NCI-H345 (cell line): Measurements from ENCODE around the gene PDHA1.
A peak's percentile ranks its signal among the peaks of the same experiment; 100 is the strongest.

Source experiments
- DNase-seq: peaks from one replicate; lab custom pipeline; 2025; lab: John Stamatoyannopoulos, UW

The PDHA1 gene

DNA sequence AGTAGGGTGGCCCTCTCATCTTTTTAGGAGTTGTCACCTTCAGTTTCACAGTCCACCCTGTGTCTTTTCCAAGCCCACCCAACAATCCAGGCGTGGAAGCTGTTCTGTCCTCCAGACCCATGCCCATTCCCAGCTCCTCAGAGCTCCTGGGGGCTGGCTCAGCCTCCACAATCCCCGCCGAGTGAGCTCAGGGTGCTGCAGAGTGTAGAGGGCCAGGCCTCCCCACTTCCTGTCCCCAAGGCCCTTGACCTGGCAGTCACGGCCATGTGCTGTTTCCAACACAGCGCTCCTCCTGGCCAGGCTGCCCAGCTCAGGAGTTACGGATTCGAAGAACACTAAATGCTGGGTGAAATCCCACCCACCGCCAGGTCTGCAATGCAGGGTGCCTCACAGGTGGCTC is 31.8 kb downstream of the PDHA1 start:
- no peak for DNase-seq

DNA sequence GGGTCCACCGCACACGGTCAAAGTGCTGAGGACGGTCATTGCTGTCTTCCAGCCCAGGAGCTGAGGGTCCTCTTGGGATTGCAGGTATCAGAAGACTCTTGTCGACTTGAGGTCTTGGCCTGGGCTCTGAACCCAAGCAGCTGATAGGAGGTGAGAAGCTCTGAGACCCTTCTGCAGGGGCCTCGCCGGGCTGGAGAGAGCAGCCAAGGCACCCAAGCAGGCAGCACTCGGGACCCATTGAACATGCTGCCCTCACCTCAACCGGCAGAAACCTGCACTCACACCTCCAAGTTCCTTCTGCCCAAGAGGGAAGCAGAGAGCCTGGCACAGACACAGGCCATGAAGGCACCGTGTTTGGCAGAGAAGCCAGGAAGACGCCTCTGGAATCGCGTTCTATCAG is 34.1 kb downstream of the PDHA1 start:
- no peak for DNase-seq

DNA sequence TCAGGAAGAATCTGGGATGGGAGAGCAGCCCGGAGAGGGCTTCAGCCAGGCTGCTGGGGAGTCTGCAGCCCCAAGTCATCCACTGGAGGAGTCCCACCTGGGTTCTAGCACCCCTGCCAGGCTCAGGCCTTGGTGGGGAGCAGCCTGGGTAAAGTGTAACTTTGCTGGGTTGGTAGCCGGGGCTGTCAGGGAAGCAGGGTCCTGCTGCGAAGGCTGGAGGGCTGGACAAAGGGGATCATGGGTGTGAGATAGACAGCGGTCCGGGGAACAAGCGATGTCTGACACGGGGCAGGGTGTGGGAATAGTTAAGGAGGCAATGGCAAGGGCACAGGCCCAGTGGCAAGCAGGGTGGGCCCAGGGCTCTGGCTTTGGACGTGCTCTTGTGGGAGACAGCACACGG is 37.6 kb downstream of the PDHA1 start:
- no peak for DNase-seq

DNA sequence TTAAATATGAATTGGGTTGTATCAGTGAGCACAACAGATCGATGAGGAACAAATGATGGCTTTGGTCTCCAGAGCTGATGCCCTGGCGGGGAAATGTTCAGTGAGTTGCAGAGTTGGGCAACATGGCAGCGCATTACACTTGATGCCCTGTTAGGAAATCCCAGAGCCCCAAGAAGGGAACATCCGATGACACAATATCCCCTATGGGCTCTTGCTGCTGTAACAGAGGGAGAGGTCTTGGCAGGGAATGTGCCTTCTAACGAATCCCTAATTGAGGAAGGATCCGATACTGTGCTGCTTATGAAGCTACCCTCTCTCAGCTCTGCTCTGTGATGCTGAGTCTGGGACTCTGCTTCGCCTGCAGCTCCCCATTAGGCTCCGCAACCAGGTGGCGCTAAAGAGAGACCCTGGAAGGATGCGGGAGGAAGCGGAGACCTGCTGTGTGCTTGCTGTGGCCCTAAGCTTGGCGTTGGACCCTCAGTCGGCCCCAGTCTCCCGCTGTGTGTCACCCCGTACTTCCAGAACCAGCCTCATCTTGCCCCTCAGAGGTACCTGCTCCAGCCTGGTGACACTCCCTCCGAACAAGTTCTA is 38.9 kb downstream of the PDHA1 start:
- peak; percentile 62 for DNase-seq

DNA sequence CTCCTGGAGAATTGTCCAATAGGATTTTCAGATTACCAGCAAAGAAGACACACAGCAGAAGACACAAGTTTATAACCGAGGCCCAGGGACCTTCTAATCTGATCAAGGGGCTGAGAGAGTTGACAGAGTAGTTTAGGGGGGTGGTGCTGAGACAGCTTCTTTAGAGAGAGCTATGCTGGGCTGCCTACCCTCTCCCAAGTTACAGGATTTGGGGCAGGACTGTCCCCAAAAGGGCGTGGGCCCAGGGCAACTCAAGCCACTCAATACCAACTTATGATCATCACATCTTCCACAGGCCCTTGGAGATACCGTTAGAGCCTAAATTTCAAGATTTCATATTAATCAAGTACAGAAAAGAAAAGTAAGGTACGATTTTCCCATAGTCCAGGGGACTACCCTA is 43.0 kb downstream of the PDHA1 start:
- DNase-seq: no peak

DNA sequence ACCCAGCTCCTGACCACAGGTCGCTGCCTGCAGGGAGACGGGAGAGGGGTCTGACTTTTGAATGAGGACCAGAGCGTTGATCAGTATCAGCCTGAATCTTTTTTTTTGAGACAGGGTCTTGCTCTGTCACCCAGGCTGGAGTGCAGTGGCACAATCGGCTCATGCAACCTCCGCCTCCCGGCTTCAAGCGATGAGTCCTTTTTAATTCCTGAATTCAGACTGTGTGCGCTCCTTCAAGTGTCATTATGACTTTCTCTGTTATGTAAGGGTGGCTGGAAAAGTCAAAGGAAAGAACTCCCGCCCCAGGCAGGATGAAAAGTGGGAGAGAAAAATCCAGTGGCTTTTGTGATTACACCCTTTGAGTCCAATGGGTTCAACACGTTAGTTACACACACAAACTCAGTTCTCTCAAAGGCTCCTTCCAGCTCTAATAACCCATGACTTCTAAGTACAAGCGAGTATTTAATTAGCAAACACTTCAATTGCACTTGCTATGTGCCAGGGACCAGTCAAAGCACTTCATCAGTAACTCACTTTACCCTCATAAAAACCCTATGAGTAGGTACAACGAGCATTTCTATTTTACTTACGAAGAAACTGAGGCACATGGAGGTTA is 44.4 kb downstream of the PDHA1 start:
- peak; percentile 64 for DNase-seq

DNA sequence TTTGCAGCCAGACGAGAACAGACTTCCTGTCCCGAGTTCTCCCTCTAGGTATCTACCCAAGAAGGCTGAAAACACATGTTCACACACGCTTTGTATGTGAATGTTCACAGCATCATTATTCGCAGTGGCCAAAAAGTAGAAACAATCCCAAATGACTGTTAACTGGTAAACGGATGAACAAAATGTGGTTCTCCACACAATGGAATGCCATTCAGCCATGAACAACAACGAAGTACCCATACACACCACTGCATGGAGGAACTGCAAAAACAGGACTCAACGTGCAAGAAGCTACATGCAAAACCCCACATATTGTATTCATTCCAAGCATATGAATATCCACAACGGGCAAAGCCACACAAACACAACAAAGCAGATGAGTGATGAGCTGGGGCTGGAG is 45.0 kb downstream of the PDHA1 start:
- no peak for DNase-seq

DNA sequence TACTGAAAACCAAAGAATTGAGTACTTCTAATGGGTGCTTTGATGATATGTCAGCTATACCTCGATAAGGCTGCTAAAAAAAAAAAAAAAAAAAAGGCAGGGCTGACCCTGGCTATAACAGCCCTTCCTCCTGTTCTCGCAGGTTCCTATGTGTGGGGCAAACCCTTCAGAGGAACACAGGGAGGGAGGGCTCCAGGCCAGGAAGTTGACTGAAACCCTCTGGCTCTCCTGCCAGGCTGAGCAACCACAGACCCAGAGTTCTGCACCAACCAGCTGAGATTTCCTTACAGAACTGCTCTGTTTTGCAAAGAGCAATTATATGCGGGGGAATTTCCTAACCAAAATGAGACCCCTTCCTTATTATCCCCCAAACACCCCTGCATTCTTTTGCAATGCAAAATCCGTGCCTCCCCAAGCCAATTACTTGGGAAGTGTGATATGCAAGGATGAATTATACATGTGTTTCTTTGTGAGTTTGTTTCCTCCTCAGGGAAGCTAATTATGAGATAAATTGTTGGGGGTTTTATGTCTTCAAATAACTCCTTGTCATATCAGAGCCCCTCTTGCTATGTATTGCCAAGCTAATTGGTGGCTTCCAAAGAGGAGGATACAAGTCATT is 45.6 kb downstream of the PDHA1 start:
- no peak for DNase-seq

DNA sequence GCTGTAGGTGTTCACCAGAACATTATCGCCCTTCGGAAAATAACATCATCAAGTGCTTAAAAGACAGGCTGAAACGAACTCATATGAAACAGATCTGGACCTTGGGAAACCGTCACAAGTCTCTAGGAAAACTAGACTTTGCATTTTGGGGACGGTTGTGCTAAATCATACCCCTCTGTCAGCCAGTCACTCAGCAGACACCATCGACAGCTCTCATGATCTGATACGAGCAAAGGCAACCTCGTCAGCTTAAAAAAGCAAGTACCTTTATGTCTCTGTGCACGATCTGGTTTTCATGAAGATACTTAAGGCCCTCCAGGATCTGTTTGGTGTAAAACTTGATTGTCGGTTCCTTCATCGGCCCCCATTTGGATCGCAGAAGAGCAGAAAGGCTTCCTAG is 48.4 kb downstream of the PDHA1 start:
- no peak for DNase-seq

DNA sequence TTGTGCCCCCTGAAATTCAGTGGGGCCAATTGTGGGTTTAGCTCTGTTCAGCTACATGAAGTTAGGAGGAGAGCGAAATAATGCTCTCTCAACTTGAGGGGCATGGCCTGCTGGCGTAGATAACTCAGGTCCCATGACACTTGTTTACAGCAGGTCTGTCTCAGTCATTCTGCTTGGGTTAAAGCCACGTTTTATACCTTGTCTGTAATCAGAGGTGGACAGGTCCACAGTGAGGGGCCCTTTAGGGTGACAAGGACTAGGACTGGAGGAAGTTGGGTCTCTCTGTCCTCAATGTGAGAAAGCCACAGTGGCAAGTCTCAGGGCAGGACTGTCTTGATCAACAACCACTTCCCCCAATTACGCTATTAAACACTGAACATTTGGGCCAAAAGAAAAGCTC is 49.0 kb downstream of the PDHA1 start:
- DNase-seq: no peak

DNA sequence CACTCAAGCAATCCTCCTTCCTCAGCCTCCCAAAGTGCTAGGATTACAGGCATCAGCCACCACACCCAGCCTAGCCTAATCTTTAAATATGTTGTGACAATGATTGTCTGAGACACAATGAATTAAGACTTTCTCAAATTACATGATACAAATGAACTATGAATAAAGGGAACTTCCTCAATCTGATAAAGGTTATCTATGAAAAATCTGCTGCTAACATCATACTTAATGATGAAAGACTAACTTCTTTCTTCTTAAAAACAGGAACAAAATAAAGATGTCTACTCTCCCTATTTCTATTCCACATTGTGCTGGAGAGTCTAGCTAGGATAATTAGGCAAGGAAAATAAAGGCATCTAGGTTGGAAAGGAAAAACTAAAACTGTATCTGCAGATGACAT is 60.0 kb downstream of the PDHA1 start:
- DNase-seq: no peak

DNA sequence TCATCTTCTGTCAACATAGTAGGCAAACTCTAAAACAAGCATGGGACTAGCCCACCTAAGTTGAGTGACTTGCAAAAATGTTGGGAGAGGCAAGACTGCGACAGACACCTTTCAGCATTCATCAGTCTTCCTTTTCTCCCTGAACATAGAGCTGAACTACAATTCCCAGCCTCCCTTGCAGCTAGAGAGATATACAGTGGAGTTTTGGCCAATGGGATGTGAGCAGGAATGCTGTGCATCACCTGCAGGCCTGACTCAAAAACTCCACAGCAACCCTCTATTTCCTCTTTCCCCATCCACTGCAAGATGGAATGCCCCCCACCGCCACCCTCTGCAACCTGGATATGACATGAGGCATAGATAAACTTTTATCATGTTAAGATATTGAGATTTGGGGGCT is 66.5 kb downstream of the PDHA1 start:
- DNase-seq: no peak
